Neutrophil (primary cell): ENCODE data around the gene OSBP2.

Experiments used
- H3K27ac ChIP-seq: fragments of 200-600 bp; sonication (generic); 2 replicates; pipeline ENCODE4 v1.5.1; 2016; ENCODE audit warnings: mild to moderate bottlenecking, moderate library complexity
- H3K27me3 ChIP-seq: fragments of 200-600 bp; sonication (generic); 2 replicates; pipeline ENCODE4 v1.6.0; 2016; ENCODE audit warnings: mild to moderate bottlenecking
- H3K36me3 ChIP-seq: fragments of 200-600 bp; sonication (generic); 2 replicates; pipeline ENCODE4 v1.5.1; 2017
- H3K4me1 ChIP-seq, 2 experiments: fragments of 200-600 bp in 1 of 2; sonication (generic) in 1 of 2; 1 replicate in 1 of 2; 2 replicates in 1 of 2; pipeline versions ENCODE4 v1.5.1 to v1.6.1; 2013 to 2016; ENCODE audit warnings: low read depth in 1 of 2, low read length in 1 of 2, mild to moderate bottlenecking in 1 of 2, moderate library complexity in 1 of 2; ENCODE audit not compliant: control insufficient read depth in 1 of 2, insufficient read depth in 1 of 2
- H3K4me3 ChIP-seq, 2 experiments: fragments of 200-600 bp in 1 of 2; sonication (generic) in 1 of 2; 1 replicate in 1 of 2; 2 replicates in 1 of 2; pipeline ENCODE4 v1.5.1; 2013 to 2016; ENCODE audit warnings: low read depth in 1 of 2, low read length in 1 of 2, mild to moderate bottlenecking in 1 of 2, moderate library complexity in 1 of 2
- H3K9me3 ChIP-seq: fragments of 200-600 bp; sonication (generic); 2 replicates; pipeline ENCODE4 v1.5.1; 2016
- TF ChIP-seq, protein P1 (sequence below): fragments of 200-600 bp; sonication (generic); IDR thresholded peaks from 2 replicates; pipeline ENCODE4 v1.5.1; 2016; ENCODE audit warnings: antibody characterized with exemption

The OSBP2 gene

GRCh38 chr22:30880181-30880601 lies 185.5 kb downstream of the OSBP2 start:
- Histone ChIP-seq H3K9me3 (no peaks in the 10 kb centered on the region), H3K27me3 (no peaks in the 10 kb centered on the region), H3K36me3 (no peaks in the 10 kb centered on the region), H3K4me1 (no peaks in the 10 kb centered on the region), H3K4me3 (no peak overlapping the region), H3K27ac (no peak overlapping the region)
- TF ChIP-seq, protein P1, sequence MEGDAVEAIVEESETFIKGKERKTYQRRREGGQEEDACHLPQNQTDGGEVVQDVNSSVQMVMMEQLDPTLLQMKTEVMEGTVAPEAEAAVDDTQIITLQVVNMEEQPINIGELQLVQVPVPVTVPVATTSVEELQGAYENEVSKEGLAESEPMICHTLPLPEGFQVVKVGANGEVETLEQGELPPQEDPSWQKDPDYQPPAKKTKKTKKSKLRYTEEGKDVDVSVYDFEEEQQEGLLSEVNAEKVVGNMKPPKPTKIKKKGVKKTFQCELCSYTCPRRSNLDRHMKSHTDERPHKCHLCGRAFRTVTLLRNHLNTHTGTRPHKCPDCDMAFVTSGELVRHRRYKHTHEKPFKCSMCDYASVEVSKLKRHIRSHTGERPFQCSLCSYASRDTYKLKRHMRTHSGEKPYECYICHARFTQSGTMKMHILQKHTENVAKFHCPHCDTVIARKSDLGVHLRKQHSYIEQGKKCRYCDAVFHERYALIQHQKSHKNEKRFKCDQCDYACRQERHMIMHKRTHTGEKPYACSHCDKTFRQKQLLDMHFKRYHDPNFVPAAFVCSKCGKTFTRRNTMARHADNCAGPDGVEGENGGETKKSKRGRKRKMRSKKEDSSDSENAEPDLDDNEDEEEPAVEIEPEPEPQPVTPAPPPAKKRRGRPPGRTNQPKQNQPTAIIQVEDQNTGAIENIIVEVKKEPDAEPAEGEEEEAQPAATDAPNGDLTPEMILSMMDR, result no peak

- no peak overlapping the region for H3K27ac ChIP-seq
- H3K9me3 ChIP-seq, result no peaks in the 10 kb centered on the region
- no peaks in the 10 kb centered on the region for H3K36me3 ChIP-seq
- H3K4me3 ChIP-seq, result no peak overlapping the region
- H3K4me1 ChIP-seq, result no peaks in the 10 kb centered on the region
- H3K27me3 ChIP-seq, result no peaks in the 10 kb centered on the region
- TF ChIP-seq, protein P1, result no peak
Measured at GRCh38 chr22:30880847-30881246, 186.2 kb downstream of the OSBP2 start.

GRCh38 chr22:30881361-30882183 lies 186.9 kb downstream of the OSBP2 start:
- TF ChIP-seq, protein P1, result no peak
- Histone ChIP-seq H3K4me3 (no peak overlapping the region), H3K4me1 (no peaks in the 10 kb centered on the region), H3K27ac (no peak overlapping the region), H3K36me3 (no peaks in the 10 kb centered on the region), H3K27me3 (no peaks in the 10 kb centered on the region), H3K9me3 (no peaks in the 10 kb centered on the region)

DNA sequence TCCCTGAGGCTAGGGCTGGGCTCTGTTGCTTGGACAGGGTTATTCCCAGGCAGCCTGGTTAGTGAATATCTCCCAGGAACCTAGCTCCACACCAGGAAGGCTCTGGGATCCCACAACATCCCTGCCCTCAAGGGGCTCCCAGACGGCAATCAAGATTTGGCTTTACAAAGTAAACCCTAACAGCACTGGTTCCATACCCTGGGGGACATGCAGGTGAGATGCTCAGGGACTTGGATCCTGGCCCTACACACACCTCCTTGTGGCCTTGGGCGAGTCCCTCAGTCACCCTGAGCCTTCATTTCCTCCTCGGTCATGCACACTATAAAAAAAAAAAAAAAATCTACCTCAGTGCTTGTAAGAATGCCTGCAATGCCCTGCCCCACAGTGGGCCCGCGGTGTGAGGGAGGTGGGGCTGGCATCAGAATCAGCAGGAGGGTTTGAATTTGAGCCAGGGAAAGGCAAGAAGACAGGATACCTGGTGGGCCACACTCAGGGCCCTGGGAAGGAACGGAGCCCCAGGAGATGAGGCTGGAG lies 187.6 kb downstream of the OSBP2 start:
- no peaks in the 10 kb centered on the region for H3K36me3 ChIP-seq
- no peak overlapping the region for H3K4me3 ChIP-seq
- TF ChIP-seq, protein P1, result no peak
- no peaks in the 10 kb centered on the region for H3K27me3 ChIP-seq
- H3K9me3 ChIP-seq, result no peaks in the 10 kb centered on the region
- H3K27ac ChIP-seq, result no peak overlapping the region
- H3K4me1 ChIP-seq, result no peaks in the 10 kb centered on the region

- no peaks in the 10 kb centered on the region for H3K9me3 ChIP-seq
- no peaks in the 10 kb centered on the region for H3K4me1 ChIP-seq
- no peak overlapping the region for H3K4me3 ChIP-seq
- H3K36me3 ChIP-seq, result no peaks in the 10 kb centered on the region
- no peak overlapping the region for H3K27ac ChIP-seq
- no peaks in the 10 kb centered on the region for H3K27me3 ChIP-seq
- TF ChIP-seq, protein P1, result no peak
Measured at GRCh38 chr22:30882974-30883533, 188.4 kb downstream of the OSBP2 start.
